ENCODE results near the gene NFATC1. TPM values are rescaled to one million over a fixed set of nuclear protein-coding genes. Genes with fewer than 3 reads are reported as not detected.

The NFATC1 gene
- total RNA-seq, 2 experiments from 2014 or later, result 94.2 to 98.5 TPM

DNA sequence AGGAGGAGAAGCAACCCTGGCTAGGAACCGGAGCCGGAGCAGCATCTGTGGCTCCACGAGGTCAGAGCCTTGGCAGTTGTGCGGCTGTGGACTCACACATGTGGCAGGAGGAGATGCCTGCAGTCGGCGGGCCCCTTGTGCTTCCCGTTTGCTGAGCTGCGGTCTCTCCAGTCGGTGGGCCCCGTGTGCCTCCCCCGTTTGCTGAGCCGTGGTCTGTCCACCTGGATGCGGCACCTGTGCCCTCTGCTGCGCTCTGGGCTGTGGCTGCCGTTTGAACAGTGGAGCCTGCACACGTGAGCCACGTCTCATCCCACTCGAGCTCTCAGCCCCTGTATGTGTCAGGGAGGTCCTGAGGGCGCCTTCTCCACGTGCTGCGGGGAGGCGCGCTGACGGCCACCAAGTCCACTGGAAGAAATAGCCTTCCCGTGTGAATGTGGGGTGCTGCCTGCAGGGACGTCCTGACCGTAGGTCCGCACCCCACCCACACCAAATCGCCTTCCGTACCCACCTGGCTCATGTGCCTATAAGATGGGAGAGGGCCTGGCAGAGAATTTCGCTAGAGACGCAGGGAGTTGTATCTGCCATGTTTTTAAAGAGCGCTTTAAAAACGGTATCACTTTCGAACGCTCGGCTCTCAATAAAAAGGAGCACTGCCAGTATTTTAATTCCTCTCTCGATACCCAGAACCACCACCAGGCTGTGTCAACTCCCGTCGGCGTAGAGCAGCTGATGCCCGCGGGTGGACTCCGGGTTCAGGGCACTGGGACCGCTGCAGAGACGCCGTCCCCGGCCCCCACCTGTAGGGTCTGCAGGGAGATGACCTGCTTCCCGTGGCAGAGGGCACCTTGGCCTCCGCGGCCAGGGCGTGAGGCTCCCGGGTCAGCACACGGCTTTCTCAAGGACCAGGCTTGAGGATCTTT, 117.0 kb downstream of the NFATC1 start:
- Mint-ChIP-seq H3K27me3 (no peaks in the 10 kb centered on the region), H3K27ac (no peak overlapping the region), H3K36me3 (peaks cover 40% of the 10 kb centered on the region), H3K9me3 (no peaks in the 10 kb centered on the region), H3K4me3 (no peak overlapping the region), H3K4me1 (peaks cover 43% of the 10 kb centered on the region)
- DNase-seq, result no peak

DNA sequence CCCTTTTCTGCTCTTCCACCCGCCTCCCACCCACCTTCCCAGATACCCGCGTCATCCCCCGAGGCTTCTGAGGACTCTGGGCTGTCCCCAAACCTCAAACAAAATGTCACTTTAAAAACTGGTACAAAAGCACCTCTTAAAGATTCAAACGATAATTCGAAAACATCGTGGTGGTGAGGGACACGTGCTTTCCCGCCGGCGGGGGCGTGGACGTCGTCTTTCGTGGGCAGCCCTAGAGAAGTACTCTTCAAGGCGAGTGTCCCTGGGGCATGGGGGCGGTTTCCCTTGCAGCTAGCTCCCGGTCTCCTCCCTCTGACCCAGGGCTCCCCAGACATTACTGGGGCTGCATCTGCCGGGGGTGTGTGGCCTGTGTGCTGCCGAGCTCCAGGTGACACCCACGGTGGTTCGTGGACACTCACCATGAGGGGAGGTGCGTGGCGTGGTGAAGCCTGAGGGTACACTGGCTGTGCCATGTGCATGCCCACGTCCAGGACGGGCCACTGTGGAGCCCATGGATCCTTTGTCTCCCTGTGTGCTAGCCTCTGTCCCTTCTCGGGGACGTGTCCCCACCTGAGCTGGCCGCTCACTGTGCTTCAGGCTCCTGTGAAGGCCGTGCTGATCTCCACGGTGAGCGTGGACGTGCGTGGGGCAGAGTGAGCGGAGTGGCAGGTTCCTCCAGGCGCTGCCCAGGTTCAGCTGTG, 117.8 kb downstream of the NFATC1 start:
- H3K4me1 Mint-ChIP-seq, result peaks cover 43% of the 10 kb centered on the region
- H3K36me3 Mint-ChIP-seq, result peaks cover 42% of the 10 kb centered on the region
- no peak overlapping the region for H3K27ac Mint-ChIP-seq
- no peaks in the 10 kb centered on the region for H3K27me3 Mint-ChIP-seq
- H3K9me3 Mint-ChIP-seq, result no peaks in the 10 kb centered on the region
- DNase-seq, result no peak
- H3K4me3 Mint-ChIP-seq, result no peak overlapping the region

DNA sequence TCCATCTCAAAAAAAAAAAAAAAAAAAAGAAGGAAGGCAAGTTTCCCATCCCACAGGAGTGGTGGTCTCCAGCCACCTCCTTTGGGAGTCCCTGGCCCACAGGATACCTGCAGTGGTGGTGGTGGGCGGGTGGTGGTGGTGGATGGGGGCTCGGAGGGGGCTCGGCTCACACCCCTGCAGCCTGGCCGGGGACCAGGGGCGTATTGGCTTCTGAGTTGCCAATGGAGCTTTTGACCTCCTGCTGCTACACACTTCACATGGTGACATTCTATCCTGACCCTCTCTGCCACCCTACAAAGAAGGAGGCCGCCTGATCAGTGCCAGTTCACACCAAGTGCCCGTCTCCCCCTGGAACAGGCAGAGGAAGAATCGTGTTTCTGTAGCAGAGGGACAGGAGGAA, 119.6 kb downstream of the NFATC1 start:
- Mint-ChIP-seq H3K27ac (peak overlapping the region; percentile 100), H3K27me3 (no peaks in the 10 kb centered on the region), H3K9me3 (no peaks in the 10 kb centered on the region), H3K4me1 (peaks cover 49% of the 10 kb centered on the region), H3K36me3 (peaks cover 42% of the 10 kb centered on the region), H3K4me3 (no peak overlapping the region)
- DNase-seq, result no peak

DNA sequence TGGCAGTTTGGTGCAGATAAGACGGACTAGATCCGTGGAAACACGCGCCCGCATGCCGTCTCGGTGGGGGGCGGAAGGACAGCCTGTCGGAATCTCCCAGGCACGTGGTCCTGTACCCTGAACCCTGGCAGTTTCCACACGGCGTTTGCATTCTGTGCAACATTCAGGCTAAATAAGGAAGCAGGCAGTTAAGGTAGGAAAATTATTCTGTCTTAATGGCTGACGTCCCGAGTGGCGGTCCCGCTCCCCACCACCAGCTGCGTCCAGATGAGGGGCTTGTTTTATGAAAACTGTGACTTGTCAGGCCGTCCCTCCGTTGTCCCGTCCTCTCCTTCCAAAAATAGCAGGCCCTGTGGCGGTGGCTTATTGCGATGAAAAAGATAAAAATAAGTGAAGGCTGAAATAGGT, 120.2 kb downstream of the NFATC1 start:
- Mint-ChIP-seq H3K36me3 (peaks cover 44% of the 10 kb centered on the region), H3K9me3 (no peaks in the 10 kb centered on the region), H3K27me3 (no peaks in the 10 kb centered on the region), H3K4me1 (peaks cover 54% of the 10 kb centered on the region), H3K4me3 (peak overlapping the region; percentile 73), H3K27ac (peak overlapping the region; percentile 100)
- no peak for DNase-seq

DNA sequence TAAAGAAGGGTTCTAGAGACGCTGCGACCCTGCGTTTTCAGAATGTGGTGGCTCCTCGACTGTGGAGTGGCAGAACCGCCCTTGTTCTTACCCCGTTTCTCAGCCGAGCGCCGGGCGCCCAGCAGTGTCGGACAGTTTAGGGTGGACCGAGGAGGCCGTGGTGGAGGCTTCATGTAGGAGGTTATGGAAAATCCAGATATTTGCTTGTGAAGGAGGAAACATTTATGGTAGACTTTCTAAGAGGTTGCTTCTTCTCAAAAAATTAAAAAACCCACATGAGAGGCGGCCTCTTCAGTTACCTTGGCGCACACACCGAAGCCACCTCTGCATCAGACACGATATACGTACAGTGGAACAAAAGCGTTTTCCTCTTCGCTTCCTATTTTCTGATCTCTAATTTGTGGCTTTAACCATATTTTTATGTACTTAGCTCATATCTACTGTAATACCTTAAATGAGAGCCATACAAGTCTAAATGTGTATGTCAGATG, 120.8 kb downstream of the NFATC1 start:
- H3K36me3 Mint-ChIP-seq, result peaks cover 44% of the 10 kb centered on the region

DNA sequence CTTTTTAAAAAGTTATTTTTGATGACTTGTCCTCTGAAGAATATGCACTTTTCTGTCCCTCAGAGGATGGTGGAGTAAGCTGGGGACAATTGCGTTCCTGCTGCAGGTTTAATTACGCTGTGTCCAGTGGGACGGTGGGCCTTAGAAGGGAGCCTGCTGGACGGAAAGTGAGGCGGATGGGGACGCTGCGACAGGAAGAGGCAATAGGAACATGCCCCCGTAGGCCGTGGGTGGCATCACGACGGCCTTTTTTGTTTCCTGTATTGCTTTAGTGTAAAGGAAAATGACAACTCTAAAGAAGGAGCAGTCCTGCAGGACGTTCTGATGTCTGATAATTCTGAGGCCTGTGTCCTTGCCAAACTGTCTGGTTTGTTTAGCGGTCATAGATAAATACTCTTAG, 121.6 kb downstream of the NFATC1 start:
- no peaks in the 10 kb centered on the region for H3K9me3 Mint-ChIP-seq
- H3K4me3 Mint-ChIP-seq, result peak overlapping the region; percentile 73
- H3K36me3 Mint-ChIP-seq, result peaks cover 45% of the 10 kb centered on the region
- no peaks in the 10 kb centered on the region for H3K27me3 Mint-ChIP-seq
- peaks cover 64% of the 10 kb centered on the region for H3K4me1 Mint-ChIP-seq
- DNase-seq, result peak; percentile 66
- H3K27ac Mint-ChIP-seq, result peak overlapping the region; percentile 100

More for the DNA sequence above, 120.8 kb downstream of the NFATC1 start:
- Mint-ChIP-seq H3K4me1 (peaks cover 57% of the 10 kb centered on the region), H3K9me3 (no peaks in the 10 kb centered on the region), H3K27me3 (no peaks in the 10 kb centered on the region), H3K4me3 (peak overlapping the region; percentile 73), H3K27ac (peak overlapping the region; percentile 100)
- DNase-seq, result no peak

DNA sequence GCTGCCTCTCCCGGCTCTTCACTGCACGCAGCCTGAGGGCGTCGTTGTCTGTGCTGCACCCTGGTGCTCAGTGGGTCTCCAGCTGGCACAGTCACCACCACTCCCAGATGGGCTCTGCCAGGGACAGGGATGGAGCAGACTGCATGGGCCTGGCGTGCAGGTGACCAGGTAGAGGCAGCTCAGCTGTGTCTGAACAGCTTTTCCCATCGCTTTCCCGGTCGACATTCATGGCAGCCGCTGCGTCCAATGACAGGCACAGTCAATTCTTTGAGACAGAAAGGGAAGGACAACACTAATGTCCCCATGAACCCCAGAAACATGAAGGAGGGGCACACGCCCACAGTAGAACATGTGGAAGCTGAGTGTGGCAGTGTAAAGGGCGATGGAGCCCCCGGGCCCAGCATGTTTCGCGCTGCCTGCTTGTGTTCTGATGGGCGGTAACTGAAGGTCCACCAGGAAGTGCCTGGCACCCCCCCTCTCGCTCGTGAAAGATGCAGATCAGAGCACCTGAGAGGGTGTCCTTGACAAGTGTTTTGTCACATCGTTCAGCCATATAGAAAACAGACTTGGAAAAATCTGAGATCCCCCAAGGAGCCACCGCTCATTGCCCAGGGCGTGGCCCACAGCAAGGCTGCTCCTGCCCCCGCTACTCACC, 122.4 kb downstream of the NFATC1 start:
- H3K36me3 Mint-ChIP-seq, result peaks cover 45% of the 10 kb centered on the region
- peak overlapping the region; percentile 100 for H3K27ac Mint-ChIP-seq
- peaks cover 70% of the 10 kb centered on the region for H3K4me1 Mint-ChIP-seq
- H3K9me3 Mint-ChIP-seq, result no peaks in the 10 kb centered on the region
- no peak for DNase-seq
- H3K27me3 Mint-ChIP-seq, result no peaks in the 10 kb centered on the region
- peak overlapping the region; percentile 26 for H3K4me3 Mint-ChIP-seq

DNA sequence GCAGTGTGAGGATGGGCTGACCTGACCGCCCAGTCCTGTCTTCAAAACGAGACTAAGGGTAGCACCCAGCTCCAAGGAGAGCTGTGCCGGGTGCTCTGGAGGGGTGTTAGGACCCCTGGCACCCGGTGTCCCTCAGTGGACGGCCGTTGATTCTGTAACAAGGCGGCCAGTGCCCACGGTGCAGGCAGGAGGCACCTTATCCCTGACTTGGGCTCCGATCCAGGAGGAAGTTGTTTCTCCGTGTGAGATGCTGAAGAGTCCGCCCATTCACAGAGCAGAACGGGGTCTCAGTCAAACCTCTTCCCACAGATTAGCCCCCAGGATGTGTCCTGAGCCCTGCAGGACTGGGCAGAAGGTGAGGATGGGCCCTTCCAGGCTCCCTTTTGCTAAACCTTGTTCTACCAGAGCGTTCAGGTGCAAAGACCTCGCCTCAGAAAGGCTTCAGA, 123.0 kb downstream of the NFATC1 start:
- H3K4me1 Mint-ChIP-seq, result peaks cover 73% of the 10 kb centered on the region
- no peaks in the 10 kb centered on the region for H3K9me3 Mint-ChIP-seq
- peaks cover 40% of the 10 kb centered on the region for H3K36me3 Mint-ChIP-seq

DNA sequence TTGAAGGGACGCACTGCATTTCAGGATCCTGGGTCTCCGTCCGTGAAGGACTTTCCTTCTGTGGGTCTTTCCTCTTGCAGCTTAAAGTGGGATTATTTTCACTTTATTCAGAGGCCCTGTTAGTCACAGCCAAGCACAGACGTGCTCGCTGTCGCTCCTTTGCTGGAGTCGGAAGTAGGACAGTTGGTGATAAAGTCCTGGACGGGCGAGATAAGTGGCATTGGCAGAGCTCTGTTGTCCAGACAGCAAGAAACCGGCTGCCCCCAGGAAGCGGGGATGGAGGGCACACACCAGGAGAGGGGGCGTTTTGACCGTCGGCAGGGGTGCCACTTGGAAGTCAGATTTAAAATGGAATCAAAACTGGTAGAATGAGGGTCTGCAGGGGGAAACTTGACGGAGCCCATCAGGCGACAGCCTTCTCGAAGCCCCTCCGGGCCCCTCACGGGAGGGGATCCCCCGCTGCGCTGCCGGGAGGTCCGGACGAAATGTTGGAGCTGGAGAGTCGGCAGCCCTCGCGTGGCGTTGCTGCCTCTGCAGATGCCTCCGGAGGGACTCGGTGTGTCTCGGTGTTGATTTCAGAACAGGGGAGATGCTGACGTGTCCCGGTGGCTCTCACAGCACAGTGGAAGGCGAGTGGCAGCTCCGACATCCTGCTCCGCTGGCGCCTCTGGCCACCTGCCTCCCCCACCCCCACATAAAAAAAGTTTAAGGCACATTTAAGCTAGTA, 124.2 kb downstream of the NFATC1 start:
- Mint-ChIP-seq H3K4me3 (peak overlapping the region; percentile 82), H3K36me3 (peaks cover 37% of the 10 kb centered on the region), H3K27me3 (no peaks in the 10 kb centered on the region), H3K4me1 (peaks cover 78% of the 10 kb centered on the region), H3K27ac (peak overlapping the region; percentile 97), H3K9me3 (no peaks in the 10 kb centered on the region)
- DNase-seq, result peak; percentile 73

More for the DNA sequence above, 123.0 kb downstream of the NFATC1 start:
- DNase-seq, result no peak
- peak overlapping the region; percentile 4 for H3K4me3 Mint-ChIP-seq
- H3K27me3 Mint-ChIP-seq, result no peaks in the 10 kb centered on the region
- H3K27ac Mint-ChIP-seq, result peak overlapping the region; percentile 100

DNA sequence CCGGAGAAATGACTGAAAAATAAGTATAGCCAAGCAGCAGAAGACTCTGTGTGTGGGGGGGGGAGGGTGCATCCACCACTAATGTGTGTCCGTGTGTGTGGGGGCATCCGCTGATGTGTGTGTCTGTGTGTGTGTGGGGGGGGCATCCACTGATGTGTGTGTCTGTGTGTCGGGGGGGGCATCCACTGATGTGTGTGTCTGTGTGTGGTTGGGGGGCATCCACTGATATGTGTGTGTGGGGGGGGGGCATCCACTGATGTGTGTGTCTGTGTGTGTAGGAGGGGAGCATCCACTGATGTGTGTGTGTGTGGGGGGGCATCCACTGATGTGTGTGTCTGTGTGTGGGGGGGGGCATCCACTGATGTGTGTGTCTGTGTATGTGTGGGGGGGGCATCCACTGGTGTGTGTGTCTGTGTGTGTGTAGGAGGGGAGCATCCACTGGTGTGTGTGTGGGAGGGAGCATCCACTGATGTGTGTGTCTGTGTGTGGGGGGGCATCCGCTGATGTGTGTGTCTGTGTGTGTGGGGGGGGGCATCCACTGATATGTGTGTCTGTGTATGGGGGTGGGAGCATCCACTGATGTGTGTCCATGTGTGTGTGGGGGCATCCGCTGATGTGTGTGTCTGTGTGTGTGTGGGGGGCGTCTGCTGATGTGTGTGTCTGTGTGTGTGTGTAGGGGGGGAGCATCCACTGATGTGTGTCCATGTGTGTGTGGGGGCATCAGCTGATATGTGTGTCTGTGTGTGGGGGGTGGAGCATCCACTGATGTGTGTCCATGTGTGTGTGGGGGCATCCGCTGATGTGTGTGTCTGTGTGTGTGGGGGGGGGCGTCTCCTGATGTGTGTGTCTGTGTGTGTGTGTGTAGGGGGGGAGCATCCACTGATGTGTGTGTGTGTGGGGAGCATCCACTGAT, 125.0 kb downstream of the NFATC1 start:
- H3K9me3 Mint-ChIP-seq, result no peaks in the 10 kb centered on the region
- H3K27me3 Mint-ChIP-seq, result no peaks in the 10 kb centered on the region
- H3K36me3 Mint-ChIP-seq, result peaks cover 39% of the 10 kb centered on the region
- peaks cover 80% of the 10 kb centered on the region for H3K4me1 Mint-ChIP-seq
- peak overlapping the region; percentile 97 for H3K27ac Mint-ChIP-seq
- peak overlapping the region; percentile 82 for H3K4me3 Mint-ChIP-seq
- no peak for DNase-seq

DNA sequence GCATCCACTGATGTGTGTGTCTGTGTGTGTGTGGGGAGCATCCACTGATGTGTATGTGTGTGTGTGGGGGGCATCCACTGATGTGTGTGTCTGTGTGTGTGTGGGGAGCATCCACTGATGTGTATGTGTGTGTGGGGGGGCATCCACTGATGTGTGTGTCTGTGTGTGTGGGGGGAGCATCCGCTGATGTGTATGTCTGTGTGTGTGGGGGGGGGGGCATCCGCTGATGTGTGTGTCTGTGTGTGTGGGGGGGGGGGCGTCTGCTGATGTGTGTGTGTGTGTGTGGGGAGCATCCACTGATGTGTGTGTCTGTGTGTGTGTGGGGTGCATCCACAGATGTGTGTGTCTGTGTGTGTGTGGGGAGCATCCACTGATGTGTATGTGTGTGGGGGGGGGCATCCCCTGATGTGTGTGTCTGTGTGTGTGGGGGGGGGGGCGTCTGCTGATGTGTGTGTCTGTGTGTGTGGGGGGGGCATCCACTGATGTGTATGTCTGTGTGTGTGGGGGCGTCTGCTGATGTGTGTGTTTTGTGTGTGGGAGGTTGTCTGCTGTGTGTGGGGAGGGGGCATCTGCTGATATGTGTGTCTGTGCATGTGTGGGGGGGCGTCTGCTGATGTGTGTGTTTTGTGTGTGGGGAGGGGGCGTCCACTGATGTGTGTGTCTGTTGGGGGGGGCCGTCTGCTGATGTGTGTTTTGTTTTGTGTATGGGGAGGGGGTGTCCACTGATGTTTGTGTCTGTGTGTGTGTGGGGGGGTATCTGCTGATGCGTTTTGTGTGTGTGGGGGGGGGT, 125.9 kb downstream of the NFATC1 start:
- H3K9me3 Mint-ChIP-seq, result no peaks in the 10 kb centered on the region
- H3K4me3 Mint-ChIP-seq, result peak overlapping the region; percentile 73
- DNase-seq, result no peak
- peaks cover 74% of the 10 kb centered on the region for H3K4me1 Mint-ChIP-seq
- H3K27me3 Mint-ChIP-seq, result no peaks in the 10 kb centered on the region
- H3K27ac Mint-ChIP-seq, result peak overlapping the region; percentile 97
- peaks cover 37% of the 10 kb centered on the region for H3K36me3 Mint-ChIP-seq

DNA sequence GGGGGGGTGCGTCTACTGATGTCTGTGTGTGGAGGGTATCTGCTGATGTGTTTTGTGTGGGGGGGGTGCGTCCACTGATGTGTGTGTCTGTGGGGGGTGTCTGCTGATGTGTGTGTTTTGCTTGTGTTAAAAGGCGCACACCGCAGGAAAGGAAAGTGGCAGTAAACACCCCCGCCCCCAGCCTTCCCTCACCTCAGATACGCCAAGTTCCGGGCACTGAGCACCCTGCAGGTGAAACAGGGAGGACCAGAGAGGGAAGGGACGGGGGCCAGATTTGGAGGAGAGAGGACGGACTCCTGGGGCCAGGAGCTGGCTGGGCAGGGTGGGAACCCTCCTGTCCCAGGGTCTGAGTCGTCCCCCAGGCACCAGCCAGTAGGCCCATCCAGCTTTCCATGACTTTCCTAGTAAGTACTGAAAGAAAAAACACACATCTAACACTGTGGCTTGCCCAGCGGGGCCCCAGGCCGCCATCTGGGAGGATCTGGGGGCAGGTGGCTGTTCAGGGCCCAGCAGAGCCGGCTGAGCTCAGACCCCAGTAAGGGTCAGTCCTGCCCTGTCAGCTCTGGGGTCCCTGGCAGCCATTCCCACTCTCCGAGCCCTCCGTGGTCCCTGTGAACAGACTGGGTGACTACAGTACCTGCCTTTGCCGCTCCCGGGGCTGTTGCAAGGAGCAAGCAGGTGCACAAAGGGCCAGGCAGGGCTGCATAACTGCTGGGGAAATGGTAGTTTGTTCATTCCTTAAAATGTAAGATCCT, 126.9 kb downstream of the NFATC1 start:
- H3K4me1 Mint-ChIP-seq, result peaks cover 67% of the 10 kb centered on the region
- H3K27ac Mint-ChIP-seq, result peak overlapping the region; percentile 97
- DNase-seq, result peak; percentile 75
- H3K36me3 Mint-ChIP-seq, result peaks cover 32% of the 10 kb centered on the region
- H3K9me3 Mint-ChIP-seq, result no peaks in the 10 kb centered on the region
- peak overlapping the region; percentile 73 for H3K4me3 Mint-ChIP-seq
- no peaks in the 10 kb centered on the region for H3K27me3 Mint-ChIP-seq

Measured in activated naive CD8-positive, alpha-beta T cell treated with anti-CD3 and anti-CD28 coated beads for 36 hours (primary cell).